Measurements from ENCODE around the gene HMCN1.

DNA sequence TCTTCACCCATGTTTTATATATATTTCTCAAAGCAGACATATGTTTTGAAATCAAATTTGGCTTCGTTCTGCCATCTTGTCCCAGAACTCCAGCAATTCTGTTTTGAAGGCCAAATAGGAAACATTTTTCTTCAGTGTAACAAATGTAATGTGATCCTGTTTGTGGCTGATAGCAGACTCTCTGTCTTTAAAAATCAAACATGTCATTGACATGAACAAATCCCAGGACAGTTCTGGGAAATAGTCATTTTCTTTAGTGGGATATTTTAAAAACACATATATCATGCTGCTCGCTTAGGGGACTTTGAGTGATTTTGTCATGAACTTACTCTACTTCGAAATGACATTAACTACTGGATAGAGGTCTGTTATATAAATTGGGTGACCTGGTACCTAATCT lies 51.4 kb downstream of the HMCN1 start:
- no peak for TF ChIP-seq POLR2AphosphoS5 (IDR thresholded peaks at IDR 0.05; ENCODE audit: low read depth, low read length)
- TF ChIP-seq, protein P1, sequence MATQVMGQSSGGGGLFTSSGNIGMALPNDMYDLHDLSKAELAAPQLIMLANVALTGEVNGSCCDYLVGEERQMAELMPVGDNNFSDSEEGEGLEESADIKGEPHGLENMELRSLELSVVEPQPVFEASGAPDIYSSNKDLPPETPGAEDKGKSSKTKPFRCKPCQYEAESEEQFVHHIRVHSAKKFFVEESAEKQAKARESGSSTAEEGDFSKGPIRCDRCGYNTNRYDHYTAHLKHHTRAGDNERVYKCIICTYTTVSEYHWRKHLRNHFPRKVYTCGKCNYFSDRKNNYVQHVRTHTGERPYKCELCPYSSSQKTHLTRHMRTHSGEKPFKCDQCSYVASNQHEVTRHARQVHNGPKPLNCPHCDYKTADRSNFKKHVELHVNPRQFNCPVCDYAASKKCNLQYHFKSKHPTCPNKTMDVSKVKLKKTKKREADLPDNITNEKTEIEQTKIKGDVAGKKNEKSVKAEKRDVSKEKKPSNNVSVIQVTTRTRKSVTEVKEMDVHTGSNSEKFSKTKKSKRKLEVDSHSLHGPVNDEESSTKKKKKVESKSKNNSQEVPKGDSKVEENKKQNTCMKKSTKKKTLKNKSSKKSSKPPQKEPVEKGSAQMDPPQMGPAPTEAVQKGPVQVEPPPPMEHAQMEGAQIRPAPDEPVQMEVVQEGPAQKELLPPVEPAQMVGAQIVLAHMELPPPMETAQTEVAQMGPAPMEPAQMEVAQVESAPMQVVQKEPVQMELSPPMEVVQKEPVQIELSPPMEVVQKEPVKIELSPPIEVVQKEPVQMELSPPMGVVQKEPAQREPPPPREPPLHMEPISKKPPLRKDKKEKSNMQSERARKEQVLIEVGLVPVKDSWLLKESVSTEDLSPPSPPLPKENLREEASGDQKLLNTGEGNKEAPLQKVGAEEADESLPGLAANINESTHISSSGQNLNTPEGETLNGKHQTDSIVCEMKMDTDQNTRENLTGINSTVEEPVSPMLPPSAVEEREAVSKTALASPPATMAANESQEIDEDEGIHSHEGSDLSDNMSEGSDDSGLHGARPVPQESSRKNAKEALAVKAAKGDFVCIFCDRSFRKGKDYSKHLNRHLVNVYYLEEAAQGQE (IDR thresholded peaks at IDR 0.05; ENCODE audit: insufficient read depth in 1 of 2, low read depth in 2 of 2, low read length in 2 of 2): no peak
